HEK293 (cell line): ENCODE results near the gene AARS2.

Experiments
- EGR2 ChIP-seq: fragments of 450-650 bp; formaldehyde crosslinking; IDR thresholded peaks from 2 replicates; pipeline ENCODE4 v1.5.1; 2016; ENCODE audit warnings: low read depth, missing biosample characterization, missing genetic modification characterization
- GLIS2 ChIP-seq: fragments of 450-650 bp; formaldehyde crosslinking; IDR thresholded peaks from 2 replicates; pipeline ENCODE4 v1.5.1; 2016; ENCODE audit warnings: missing biosample characterization, missing genetic modification characterization
- ZBTB48 ChIP-seq: fragments of 450-650 bp; formaldehyde crosslinking; IDR thresholded peaks from 2 replicates; pipeline ENCODE4 v1.5.1; 2016; ENCODE audit warnings: missing biosample characterization, missing genetic modification characterization
- ZIC2 ChIP-seq: fragments of 450-650 bp; formaldehyde crosslinking; IDR thresholded peaks from 2 replicates; pipeline ENCODE4 v1.5.1; 2016; ENCODE audit warnings: missing biosample characterization, missing genetic modification characterization
- ZNF121 ChIP-seq: fragments of 450-650 bp; formaldehyde crosslinking; IDR thresholded peaks from 2 replicates; pipeline ENCODE4 v1.5.1; 2016; ENCODE audit warnings: missing biosample characterization, missing genetic modification characterization
- ZNF138 ChIP-seq: fragments of 450-650 bp; formaldehyde crosslinking; IDR thresholded peaks from 2 replicates; pipeline ENCODE4 v1.5.1; 2016; ENCODE audit warnings: missing biosample characterization, missing genetic modification characterization, borderline replicate concordance
- ZNF146 ChIP-seq: fragments of 450-650 bp; formaldehyde crosslinking; IDR thresholded peaks from 2 replicates; pipeline ENCODE4 v1.5.1; 2016; ENCODE audit warnings: missing biosample characterization, missing genetic modification characterization
- ZNF529 ChIP-seq: fragments of 450-650 bp; formaldehyde crosslinking; IDR thresholded peaks from 2 replicates; pipeline ENCODE4 v1.5.1; 2017; ENCODE audit warnings: missing genetic modification characterization, missing biosample characterization; ENCODE audit not compliant: insufficient replicate concordance
- ZNF776 ChIP-seq: fragments of 450-650 bp; formaldehyde crosslinking; IDR thresholded peaks from 2 replicates; pipeline ENCODE4 v1.5.0; 2017; ENCODE audit warnings: missing biosample characterization, missing genetic modification characterization, borderline replicate concordance
- ZNF843 ChIP-seq: fragments of 450-650 bp; formaldehyde crosslinking; IDR thresholded peaks from 2 replicates; pipeline ENCODE4 v1.5.1; 2016; ENCODE audit warnings: missing biosample characterization, missing genetic modification characterization
- TF ChIP-seq, protein P1 (sequence below): fragments of 450-650 bp; formaldehyde crosslinking; IDR thresholded peaks from 2 replicates; pipeline ENCODE4 v1.5.1; 2016; ENCODE audit warnings: missing biosample characterization, missing genetic modification characterization
- TF ChIP-seq, protein P2 (sequence below): fragments of 450-650 bp; formaldehyde crosslinking; IDR thresholded peaks from 2 replicates; pipeline ENCODE4 v1.5.1; 2016; ENCODE audit warnings: missing biosample characterization, missing genetic modification characterization
- TF ChIP-seq, protein P3 (sequence below): fragments of 450-650 bp; formaldehyde crosslinking; IDR thresholded peaks from 2 replicates; pipeline ENCODE4 v1.5.1; 2016; ENCODE audit warnings: missing biosample characterization, missing genetic modification characterization
- TF ChIP-seq, protein P4 (sequence below): fragments of 450-650 bp; formaldehyde crosslinking; IDR thresholded peaks from 2 replicates; pipeline ENCODE4 v1.5.1; 2016; ENCODE audit warnings: missing biosample characterization, missing genetic modification characterization, borderline replicate concordance

DNA sequence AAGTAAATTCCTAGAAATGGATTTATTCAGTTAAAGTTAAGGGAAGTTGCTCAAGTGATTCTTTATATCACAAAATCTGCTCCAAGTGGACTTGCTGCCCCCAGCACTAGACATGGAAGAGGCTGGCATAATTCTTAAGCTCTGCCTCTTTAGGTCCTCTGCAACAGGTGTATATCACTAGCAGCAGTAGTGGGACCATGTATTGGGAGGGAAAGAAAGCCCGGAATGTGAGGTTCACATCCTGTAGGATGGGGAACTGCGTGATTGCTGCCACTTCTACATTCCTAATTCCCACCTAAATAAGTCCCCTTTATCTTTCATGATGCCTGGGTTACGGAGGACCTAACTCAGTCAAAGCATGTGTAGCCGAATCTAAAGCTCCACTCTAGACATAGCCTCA, 42.5 kb upstream of the AARS2 start:
- TF ChIP-seq, protein P1, sequence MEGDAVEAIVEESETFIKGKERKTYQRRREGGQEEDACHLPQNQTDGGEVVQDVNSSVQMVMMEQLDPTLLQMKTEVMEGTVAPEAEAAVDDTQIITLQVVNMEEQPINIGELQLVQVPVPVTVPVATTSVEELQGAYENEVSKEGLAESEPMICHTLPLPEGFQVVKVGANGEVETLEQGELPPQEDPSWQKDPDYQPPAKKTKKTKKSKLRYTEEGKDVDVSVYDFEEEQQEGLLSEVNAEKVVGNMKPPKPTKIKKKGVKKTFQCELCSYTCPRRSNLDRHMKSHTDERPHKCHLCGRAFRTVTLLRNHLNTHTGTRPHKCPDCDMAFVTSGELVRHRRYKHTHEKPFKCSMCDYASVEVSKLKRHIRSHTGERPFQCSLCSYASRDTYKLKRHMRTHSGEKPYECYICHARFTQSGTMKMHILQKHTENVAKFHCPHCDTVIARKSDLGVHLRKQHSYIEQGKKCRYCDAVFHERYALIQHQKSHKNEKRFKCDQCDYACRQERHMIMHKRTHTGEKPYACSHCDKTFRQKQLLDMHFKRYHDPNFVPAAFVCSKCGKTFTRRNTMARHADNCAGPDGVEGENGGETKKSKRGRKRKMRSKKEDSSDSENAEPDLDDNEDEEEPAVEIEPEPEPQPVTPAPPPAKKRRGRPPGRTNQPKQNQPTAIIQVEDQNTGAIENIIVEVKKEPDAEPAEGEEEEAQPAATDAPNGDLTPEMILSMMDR (tag by site-specific recombination): no peak
- TF ChIP-seq ZIC2 (tag by site-specific recombination) (no peak), ZNF146 (tag by site-specific recombination) (no peak), ZNF529 (tag by site-specific recombination) (no peak), ZNF121 (tag by site-specific recombination) (no peak), ZNF138 (no peak), EGR2 (tag by site-specific recombination) (no peak), GLIS2 (tag by site-specific recombination) (no peak), ZNF776 (tag by site-specific recombination) (no peak), ZNF843 (no peak), ZBTB48 (tag by site-specific recombination) (no peak)
- TF ChIP-seq, protein P2, sequence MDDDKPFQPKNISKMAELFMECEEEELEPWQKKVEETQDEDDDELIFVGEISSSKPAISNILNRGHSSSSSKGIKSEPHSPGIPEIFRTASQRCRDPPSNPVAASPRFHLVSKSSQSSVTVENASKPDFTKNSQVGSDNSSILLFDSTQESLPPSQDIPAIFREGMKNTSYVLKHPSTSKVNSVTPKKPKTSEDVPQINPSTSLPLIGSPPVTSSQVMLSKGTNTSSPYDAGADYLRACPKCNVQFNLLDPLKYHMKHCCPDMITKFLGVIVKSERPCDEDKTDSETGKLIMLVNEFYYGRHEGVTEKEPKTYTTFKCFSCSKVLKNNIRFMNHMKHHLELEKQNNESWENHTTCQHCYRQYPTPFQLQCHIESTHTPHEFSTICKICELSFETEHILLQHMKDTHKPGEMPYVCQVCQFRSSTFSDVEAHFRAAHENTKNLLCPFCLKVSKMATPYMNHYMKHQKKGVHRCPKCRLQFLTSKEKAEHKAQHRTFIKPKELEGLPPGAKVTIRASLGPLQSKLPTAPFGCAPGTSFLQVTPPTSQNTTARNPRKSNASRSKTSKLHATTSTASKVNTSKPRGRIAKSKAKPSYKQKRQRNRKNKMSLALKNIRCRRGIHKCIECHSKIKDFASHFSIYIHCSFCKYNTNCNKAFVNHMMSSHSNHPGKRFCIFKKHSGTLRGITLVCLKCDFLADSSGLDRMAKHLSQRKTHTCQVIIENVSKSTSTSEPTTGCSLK (tag by site-specific recombination): no peak
- TF ChIP-seq, protein P3, sequence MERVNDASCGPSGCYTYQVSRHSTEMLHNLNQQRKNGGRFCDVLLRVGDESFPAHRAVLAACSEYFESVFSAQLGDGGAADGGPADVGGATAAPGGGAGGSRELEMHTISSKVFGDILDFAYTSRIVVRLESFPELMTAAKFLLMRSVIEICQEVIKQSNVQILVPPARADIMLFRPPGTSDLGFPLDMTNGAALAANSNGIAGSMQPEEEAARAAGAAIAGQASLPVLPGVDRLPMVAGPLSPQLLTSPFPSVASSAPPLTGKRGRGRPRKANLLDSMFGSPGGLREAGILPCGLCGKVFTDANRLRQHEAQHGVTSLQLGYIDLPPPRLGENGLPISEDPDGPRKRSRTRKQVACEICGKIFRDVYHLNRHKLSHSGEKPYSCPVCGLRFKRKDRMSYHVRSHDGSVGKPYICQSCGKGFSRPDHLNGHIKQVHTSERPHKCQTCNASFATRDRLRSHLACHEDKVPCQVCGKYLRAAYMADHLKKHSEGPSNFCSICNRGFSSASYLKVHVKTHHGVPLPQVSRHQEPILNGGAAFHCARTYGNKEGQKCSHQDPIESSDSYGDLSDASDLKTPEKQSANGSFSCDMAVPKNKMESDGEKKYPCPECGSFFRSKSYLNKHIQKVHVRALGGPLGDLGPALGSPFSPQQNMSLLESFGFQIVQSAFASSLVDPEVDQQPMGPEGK (tag by site-specific recombination): no peak
- TF ChIP-seq, protein P4, sequence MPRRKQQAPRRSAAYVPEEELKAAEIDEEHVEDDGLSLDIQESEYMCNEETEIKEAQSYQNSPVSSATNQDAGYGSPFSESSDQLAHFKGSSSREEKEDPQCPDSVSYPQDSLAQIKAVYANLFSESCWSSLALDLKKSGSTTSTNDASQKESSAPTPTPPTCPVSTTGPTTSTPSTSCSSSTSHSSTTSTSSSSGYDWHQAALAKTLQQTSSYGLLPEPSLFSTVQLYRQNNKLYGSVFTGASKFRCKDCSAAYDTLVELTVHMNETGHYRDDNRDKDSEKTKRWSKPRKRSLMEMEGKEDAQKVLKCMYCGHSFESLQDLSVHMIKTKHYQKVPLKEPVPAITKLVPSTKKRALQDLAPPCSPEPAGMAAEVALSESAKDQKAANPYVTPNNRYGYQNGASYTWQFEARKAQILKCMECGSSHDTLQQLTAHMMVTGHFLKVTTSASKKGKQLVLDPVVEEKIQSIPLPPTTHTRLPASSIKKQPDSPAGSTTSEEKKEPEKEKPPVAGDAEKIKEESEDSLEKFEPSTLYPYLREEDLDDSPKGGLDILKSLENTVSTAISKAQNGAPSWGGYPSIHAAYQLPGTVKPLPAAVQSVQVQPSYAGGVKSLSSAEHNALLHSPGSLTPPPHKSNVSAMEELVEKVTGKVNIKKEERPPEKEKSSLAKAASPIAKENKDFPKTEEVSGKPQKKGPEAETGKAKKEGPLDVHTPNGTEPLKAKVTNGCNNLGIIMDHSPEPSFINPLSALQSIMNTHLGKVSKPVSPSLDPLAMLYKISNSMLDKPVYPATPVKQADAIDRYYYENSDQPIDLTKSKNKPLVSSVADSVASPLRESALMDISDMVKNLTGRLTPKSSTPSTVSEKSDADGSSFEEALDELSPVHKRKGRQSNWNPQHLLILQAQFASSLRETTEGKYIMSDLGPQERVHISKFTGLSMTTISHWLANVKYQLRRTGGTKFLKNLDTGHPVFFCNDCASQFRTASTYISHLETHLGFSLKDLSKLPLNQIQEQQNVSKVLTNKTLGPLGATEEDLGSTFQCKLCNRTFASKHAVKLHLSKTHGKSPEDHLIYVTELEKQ (tag by site-specific recombination): no peak
